HEK293 (cell line): ENCODE measurements around the gene GAK.

Experiments
- CTCF ChIA-PET: fragments of 350-600 bp; formaldehyde crosslinking; extraction: SDS; loops from one replicate; lab custom pipeline; 2021; ENCODE audit warnings: antibody characterized with exemption; lab: Yijun Ruan, JAX
- POLR2A ChIA-PET: fragments of 300-600 bp; formaldehyde crosslinking; extraction: SDS; loops from one replicate; lab custom pipeline; 2020; ENCODE audit warnings: antibody characterized with exemption, inconsistent platforms; lab: Yijun Ruan, JAX
- H3K27ac ChIP-seq: fragments of 200-500 bp; sonication (Bioruptor generic); 2 replicates; pipeline ENCODE4 v1.5.1; 2014; ENCODE audit warnings: low read depth, low read length, control low read depth, inconsistent platforms; ENCODE audit errors: extremely low read depth
- H3K36me3 ChIP-seq, 2 experiments: fragments of 200-500 bp in 1 of 2; sonication (Bioruptor generic) in 1 of 2; 1 replicate in 1 of 2; 2 replicates in 1 of 2; pipeline ENCODE4 v1.5.1; 2014 to 2017; ENCODE audit warnings: inconsistent platforms in 2 of 2, low read length in 2 of 2; ENCODE audit not compliant: control insufficient read depth in 2 of 2, insufficient read depth in 1 of 2
- H3K4me1 ChIP-seq: fragments of 200-500 bp; sonication (Bioruptor generic); 2 replicates; pipeline ENCODE4 v1.5.1; 2014; ENCODE audit warnings: mild to moderate bottlenecking, low read length, inconsistent platforms; ENCODE audit not compliant: control insufficient read depth, insufficient read depth
- H3K4me3 ChIP-seq: 2 replicates; pipeline ENCODE4 v1.5.1; 2011; ENCODE audit warnings: low read depth, mild to moderate bottlenecking, control low read depth, low read length, moderate library complexity
- H3K9me3 ChIP-seq: fragments of 200-500 bp; sonication (Bioruptor generic); 2 replicates; pipeline ENCODE4 v1.5.1; 2014; ENCODE audit warnings: low read depth, low read length, inconsistent platforms; ENCODE audit not compliant: control insufficient read depth, insufficient read depth
- EGR2 ChIP-seq: fragments of 450-650 bp; formaldehyde crosslinking; IDR thresholded peaks from 2 replicates; pipeline ENCODE4 v1.5.1; 2016; ENCODE audit warnings: low read depth, missing biosample characterization, missing genetic modification characterization
- KLF17 ChIP-seq: fragments of 450-650 bp; formaldehyde crosslinking; IDR thresholded peaks from 2 replicates; pipeline ENCODE4 v1.5.1; 2016; ENCODE audit warnings: missing biosample characterization, missing genetic modification characterization
- MZF1 ChIP-seq: fragments of 450-650 bp; formaldehyde crosslinking; IDR thresholded peaks from 2 replicates; pipeline ENCODE4 v1.5.1; 2017; ENCODE audit warnings: missing biosample characterization, missing genetic modification characterization, borderline replicate concordance
- RBAK ChIP-seq: fragments of 450-650 bp; formaldehyde crosslinking; IDR thresholded peaks from 2 replicates; pipeline ENCODE4 v1.5.1; 2016; ENCODE audit warnings: missing biosample characterization, missing genetic modification characterization
- REPIN1 ChIP-seq: fragments of 450-650 bp; formaldehyde crosslinking; IDR thresholded peaks from 2 replicates; pipeline ENCODE4 v1.5.1; 2017; ENCODE audit warnings: missing biosample characterization, missing genetic modification characterization, low read depth
- SETDB1 ChIP-seq: IDR thresholded peaks from one replicate; pipeline ENCODE4 v1.6.1; 2017; ENCODE audit warnings: mild to moderate bottlenecking, low read length, moderate library complexity, mixed read lengths; ENCODE audit not compliant: insufficient read length
- ZBTB10 ChIP-seq: fragments of 450-650 bp; formaldehyde crosslinking; IDR thresholded peaks from 2 replicates; pipeline ENCODE4 v1.5.1; 2016; ENCODE audit warnings: missing biosample characterization, missing genetic modification characterization
- ZBTB8A ChIP-seq: fragments of 450-650 bp; formaldehyde crosslinking; IDR thresholded peaks from 2 replicates; pipeline ENCODE4 v1.5.1; 2016; ENCODE audit warnings: missing biosample characterization, missing genetic modification characterization
- ZFP69B ChIP-seq: fragments of 450-650 bp; formaldehyde crosslinking; IDR thresholded peaks from 2 replicates; pipeline ENCODE4 v1.5.1; 2016; ENCODE audit warnings: missing biosample characterization, missing genetic modification characterization
- ZNF175 ChIP-seq: fragments of 450-650 bp; formaldehyde crosslinking; IDR thresholded peaks from 2 replicates; pipeline ENCODE4 v1.5.1; 2016; ENCODE audit warnings: missing biosample characterization, missing genetic modification characterization
- ZNF184 ChIP-seq: fragments of 450-650 bp; IDR thresholded peaks from 2 replicates; pipeline ENCODE4 v1.5.1; 2018; ENCODE audit warnings: missing biosample characterization, mild to moderate bottlenecking, missing genetic modification characterization
- ZNF239 ChIP-seq: fragments of 450-650 bp; formaldehyde crosslinking; IDR thresholded peaks from 2 replicates; pipeline ENCODE4 v1.5.1; 2016; ENCODE audit warnings: missing biosample characterization, missing genetic modification characterization
- ZNF266 ChIP-seq: fragments of 450-650 bp; formaldehyde crosslinking; IDR thresholded peaks from 2 replicates; pipeline ENCODE4 v1.5.1; 2016; ENCODE audit warnings: missing biosample characterization, missing genetic modification characterization, low read depth
- ZNF416 ChIP-seq: fragments of 450-650 bp; formaldehyde crosslinking; IDR thresholded peaks from 2 replicates; pipeline ENCODE4 v1.5.1; 2016; ENCODE audit warnings: missing biosample characterization, missing genetic modification characterization
- ZNF48 ChIP-seq: fragments of 450-650 bp; formaldehyde crosslinking; IDR thresholded peaks from 2 replicates; pipeline ENCODE4 v1.5.1; 2016; ENCODE audit warnings: missing biosample characterization, missing genetic modification characterization
- ZNF501 ChIP-seq: fragments of 450-650 bp; formaldehyde crosslinking; IDR thresholded peaks from 2 replicates; pipeline ENCODE4 v1.5.1; 2016; ENCODE audit warnings: missing biosample characterization, missing genetic modification characterization
- ZNF510 ChIP-seq: fragments of 450-650 bp; formaldehyde crosslinking; IDR thresholded peaks from 2 replicates; pipeline ENCODE4 v1.5.1; 2018; ENCODE audit warnings: mild to moderate bottlenecking, missing genetic modification characterization, missing biosample characterization; ENCODE audit not compliant: insufficient replicate concordance
- ZNF514 ChIP-seq: fragments of 450-650 bp; formaldehyde crosslinking; IDR thresholded peaks from 2 replicates; pipeline ENCODE4 v1.5.1; 2016; ENCODE audit warnings: missing biosample characterization, missing genetic modification characterization
- ZNF560 ChIP-seq: fragments of 450-650 bp; formaldehyde crosslinking; IDR thresholded peaks from 2 replicates; pipeline ENCODE4 v1.5.1; 2017; ENCODE audit warnings: missing biosample characterization, missing genetic modification characterization, borderline replicate concordance
- ZNF600 ChIP-seq: fragments of 450-650 bp; formaldehyde crosslinking; IDR thresholded peaks from 2 replicates; pipeline ENCODE4 v1.5.1; 2016; ENCODE audit warnings: missing biosample characterization, missing genetic modification characterization
- ZNF639 ChIP-seq: fragments of 450-650 bp; formaldehyde crosslinking; IDR thresholded peaks from 2 replicates; pipeline ENCODE4 v1.5.1; 2016; ENCODE audit warnings: missing biosample characterization, missing genetic modification characterization
- ZNF776 ChIP-seq: fragments of 450-650 bp; formaldehyde crosslinking; IDR thresholded peaks from 2 replicates; pipeline ENCODE4 v1.5.0; 2017; ENCODE audit warnings: missing biosample characterization, missing genetic modification characterization, borderline replicate concordance
- ZNF785 ChIP-seq: fragments of 450-650 bp; formaldehyde crosslinking; IDR thresholded peaks from 2 replicates; pipeline ENCODE4 v1.5.1; 2016; ENCODE audit warnings: missing biosample characterization, missing genetic modification characterization

The GAK gene

GRCh38 chr4:957231-957580, 25.1 kb upstream of the GAK start:
- TF ChIP-seq ZNF514 (tag by site-specific recombination) (no peak), REPIN1 (no peak), ZNF175 (no peak), ZNF48 (tag by site-specific recombination) (no peak), MZF1 (tag by site-specific recombination) (no peak), ZFP69B (tag by site-specific recombination) (no peak), ZNF510 (tag by site-specific recombination) (no peak), EGR2 (no peak), ZNF776 (tag by site-specific recombination) (no peak), ZNF184 (tag by site-specific recombination) (no peak), KLF17 (tag by site-specific recombination) (no peak), ZBTB10 (tag by site-specific recombination) (no peak), ZNF266 (tag by site-specific recombination) (no peak), ZBTB8A (tag by site-specific recombination) (no peak), ZNF416 (tag by site-specific recombination) (no peak), ZNF560 (tag by site-specific recombination) (no peak)
- H3K4me3 ChIP-seq: no peak overlapping the region
- H3K27ac ChIP-seq: no peak overlapping the region
- H3K9me3 ChIP-seq: no peaks in the 10 kb centered on the region
- POLR2A ChIA-PET: no interaction called here
- peaks cover 0 to 50% of the 10 kb centered on the region in 2 experiments; a peak in 1 of 3 replicates for H3K36me3 ChIP-seq
- H3K4me1 ChIP-seq: no peaks in the 10 kb centered on the region
- CTCF ChIA-PET: no interaction called here

DNA sequence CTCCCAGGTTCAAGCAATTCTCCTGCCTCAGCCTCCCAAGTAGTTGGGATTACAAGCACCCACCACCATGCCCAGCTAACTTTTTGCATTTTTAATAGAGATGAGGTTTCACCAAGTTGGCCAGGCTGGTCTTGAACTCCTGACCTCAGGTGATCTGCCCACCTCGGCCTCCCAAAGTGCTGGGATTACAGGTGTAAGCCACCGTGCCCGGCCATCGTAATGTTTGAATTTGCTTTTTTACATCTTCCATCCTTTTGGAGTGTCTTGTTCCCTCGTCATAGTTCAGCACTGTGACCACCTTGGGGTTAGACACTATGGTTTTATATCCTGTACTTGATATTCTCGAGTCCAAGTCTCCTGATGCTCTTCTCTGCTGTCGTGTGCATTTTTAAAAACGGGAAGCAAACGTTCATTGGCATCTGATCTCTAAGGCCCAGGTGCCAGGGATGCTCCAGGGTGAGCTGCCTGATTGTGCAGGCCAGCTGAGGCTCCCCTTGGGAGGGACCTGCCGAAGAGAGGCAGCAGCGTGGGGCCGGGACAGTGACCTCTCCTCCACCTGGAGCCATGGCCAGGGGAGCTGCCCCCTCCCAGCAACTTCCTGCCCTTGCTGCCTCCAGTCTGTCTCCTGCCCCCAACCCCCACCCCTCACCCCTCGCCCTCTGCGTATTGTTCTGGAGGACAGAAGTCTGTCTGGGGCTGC, 24.6 kb upstream of the GAK start:
- CTCF ChIA-PET: no interaction called here
- H3K9me3 ChIP-seq: no peaks in the 10 kb centered on the region
- no peak overlapping the region for H3K27ac ChIP-seq
- H3K36me3 ChIP-seq: peaks cover 0 to 44% of the 10 kb centered on the region in 2 experiments; a peak in 1 of 3 replicates
- POLR2A ChIA-PET: no interaction called here
- TF ChIP-seq RBAK (no peak), ZNF600 (tag by site-specific recombination) (no peak), ZNF239 (tag by site-specific recombination) (no peak), SETDB1 (no peak), ZNF560 (tag by site-specific recombination) (no peak), ZNF639 (no peak), ZNF501 (no peak), ZNF785 (tag by site-specific recombination) (no peak)
- no peak overlapping the region for H3K4me3 ChIP-seq
- H3K4me1 ChIP-seq: no peaks in the 10 kb centered on the region
